Endothelial cell of umbilical vein (primary cell): Measurements from ENCODE around the gene C19orf73. TPM values are rescaled to one million over a fixed set of nuclear protein-coding genes. Genes with fewer than 3 reads are reported as not detected.

Experiments used
- BruUV-seq: library from RNA; stranded (reverse); fragments of 400-500 nt; replicated peaks from 2 replicates; lab custom pipeline; 2021; lab: Mats Ljungman, UMichigan
- CTCF ChIA-PET: fragments of 300-600, 350-600 bp; sonication (Branson Sonifier 250); formaldehyde crosslinking; loops from one replicate; lab custom pipeline; 2021; ENCODE audit warnings: antibody characterized with exemption, inconsistent platforms; lab: Charles Lee
- POLR2A ChIA-PET: fragments of 300-600, 350-600 bp; sonication (Branson Sonifier 250); formaldehyde crosslinking; loops from one replicate; lab custom pipeline; 2021; ENCODE audit warnings: antibody characterized with exemption, inconsistent platforms; lab: Charles Lee
- DNase-seq: peaks from one replicate; pipeline ENCODE4 v3.0.0-alpha.2; 2011; ENCODE audit warnings: low read depth, low spot score
- FAIRE-seq: peaks from 2 replicates; lab custom pipeline; 2011; peaks lifted over from hg19 to GRCh38; lab: Jason Lieb, UNC
- H2AFZ ChIP-seq: 2 replicates; pipeline ENCODE4 v1.6.0; 2012; ENCODE audit warnings: low read depth, low read length, control low read depth, inconsistent platforms
- H3K27ac ChIP-seq: 2 replicates; pipeline ENCODE4 v1.5.1; 2011; ENCODE audit warnings: low read depth, mild to moderate bottlenecking, control low read depth, low read length, moderate library complexity; ENCODE audit not compliant: insufficient read depth
- H3K27me3 ChIP-seq, 2 experiments: 2 replicates each; pipeline versions ENCODE4 v1.6.0 to v1.6.1; 2011; ENCODE audit warnings: low read length in 2 of 2, mixed read lengths in 1 of 2; ENCODE audit not compliant: control insufficient read depth in 2 of 2, insufficient read depth in 2 of 2
- H3K36me3 ChIP-seq, 2 experiments: 2 replicates in 1 of 2; 3 replicates in 1 of 2; pipeline ENCODE4 v1.5.1; 2011; ENCODE audit warnings: low read length in 2 of 2, mild to moderate bottlenecking in 1 of 2, moderate library complexity in 1 of 2; ENCODE audit not compliant: control insufficient read depth in 2 of 2, insufficient read depth in 2 of 2; ENCODE audit errors: extremely low read depth in 1 of 2
- H3K4me1 ChIP-seq: 3 replicates; pipeline ENCODE4 v1.5.1; 2011; ENCODE audit warnings: mild to moderate bottlenecking, low read length; ENCODE audit not compliant: control insufficient read depth, insufficient read depth; ENCODE audit errors: extremely low read depth
- H3K4me2 ChIP-seq: 2 replicates; pipeline ENCODE4 v1.6.1; 2011; ENCODE audit warnings: low read length, control low read depth, mixed read lengths; ENCODE audit not compliant: insufficient read depth
- H3K4me3 ChIP-seq, 3 experiments: fragments of 200-600 bp in 1 of 3; sonication (generic), shearing (Covaris generic) in 1 of 3; replicated peaks in 1 of 3; 2 replicates each; pipeline ENCODE4 v1.5.1; 2011 to 2016; ENCODE audit warnings: control low read depth in 3 of 3, low read length in 3 of 3, mild to moderate bottlenecking in 2 of 3, inconsistent platforms in 1 of 3, low read depth in 1 of 3, moderate library complexity in 1 of 3; ENCODE audit not compliant: insufficient read depth in 1 of 3
- H3K79me2 ChIP-seq: 2 replicates; pipeline ENCODE4 v1.6.0; 2012; ENCODE audit warnings: low read length, inconsistent platforms; ENCODE audit not compliant: control insufficient read depth, insufficient read depth
- H3K9ac ChIP-seq: replicated peaks from 2 replicates; pipeline ENCODE3; 2011; ENCODE audit warnings: low read length, control low read depth; ENCODE audit not compliant: insufficient read depth; ENCODE audit errors: extremely low read depth
- H3K9me1 ChIP-seq: replicated peaks from 3 replicates; pipeline ENCODE4 v1.6.0; 2011; ENCODE audit warnings: mild to moderate bottlenecking, low read length; ENCODE audit not compliant: control insufficient read depth, insufficient read depth; ENCODE audit errors: extremely low read depth
- H3K9me3 ChIP-seq: replicated peaks from 2 replicates; pipeline ENCODE4 v1.5.1; 2012; ENCODE audit warnings: low read length, inconsistent platforms; ENCODE audit not compliant: control insufficient read depth, insufficient read depth
- H4K20me1 ChIP-seq: replicated peaks from 2 replicates; pipeline ENCODE3; 2011; ENCODE audit warnings: mild to moderate bottlenecking, low read length; ENCODE audit not compliant: control insufficient read depth, insufficient read depth; ENCODE audit errors: extremely low read depth
- JUN ChIP-seq: IDR thresholded peaks from 2 replicates; pipeline ENCODE4 v1.6.1; 2011; ENCODE audit warnings: borderline replicate concordance, low read depth; ENCODE audit not compliant: insufficient read length, insufficient read depth
- POLR2A ChIP-seq: IDR thresholded peaks from 2 replicates; pipeline ENCODE4 v1.6.1; 2012; ENCODE audit warnings: low read depth, mild to moderate bottlenecking, control low read depth, low read length
- POLR2AphosphoS5 ChIP-seq: IDR thresholded peaks from 2 replicates; pipeline ENCODE4 v1.6.1; 2012; ENCODE audit warnings: low read depth, mild to moderate bottlenecking, control low read depth, low read length, moderate library complexity; ENCODE audit not compliant: insufficient read depth
- dilution Hi-C: fragments of 300-500 bp; cut with MboI; formaldehyde crosslinking; loops from one replicate; pipeline ENCODE4 v1.15.0; 2019; ENCODE audit warnings: low sequenced_read_pairs; ENCODE audit not compliant: extremely low pct_ligation_motif_present
- intact Hi-C: fragments of 100-400 bp; cut with micrococcal nuclease; formaldehyde crosslinking; loops from one replicate; pipeline ENCODE4 v1.10.0; 2022
- polyA plus RNA-seq, 4 experiments: library from polyadenylated mRNA; depleted of rRNA in 3 of 4; stranded (reverse) in 3 of 4; unstranded in 1 of 4; fragments of >200 nt; gene quantifications; 2 replicates each; pipeline versions ENCODE4 v1.2.1 to v1.2.3, GENCODE V29; 2011 to 2012; ENCODE audit warnings: missing spikeins in 1 of 4
- total RNA-seq: library from RNA; stranded (reverse); gene quantifications from 2 replicates; pipeline ENCODE4 v1.2.3, GENCODE V29; 2021
- TF ChIP-seq, protein P1 (sequence below), 2 donors: IDR thresholded peaks; 1 replicate in 1 of 2; 2 replicates in 1 of 2; pipeline ENCODE4 v1.5.1; 2011; ENCODE audit warnings: low read length in 2 of 2, mild to moderate bottlenecking in 2 of 2, moderate library complexity in 2 of 2, control low read depth in 1 of 2, inconsistent platforms in 1 of 2, low read depth in 1 of 2; ENCODE audit not compliant: insufficient read depth in 1 of 2; ENCODE audit errors: extremely low read depth in 1 of 2
- TF ChIP-seq, protein P2 (sequence below): IDR thresholded peaks from 2 replicates; pipeline ENCODE4 v1.6.1; 2011; ENCODE audit not compliant: insufficient read depth, insufficient read length

Gene C19orf73
- total and polyA plus RNA-seq, 2 donors (not counting 3 experiments of a cell fraction or from before 2014, with no cell fraction given): 1.8 TPM; not detected in 1

DNA sequence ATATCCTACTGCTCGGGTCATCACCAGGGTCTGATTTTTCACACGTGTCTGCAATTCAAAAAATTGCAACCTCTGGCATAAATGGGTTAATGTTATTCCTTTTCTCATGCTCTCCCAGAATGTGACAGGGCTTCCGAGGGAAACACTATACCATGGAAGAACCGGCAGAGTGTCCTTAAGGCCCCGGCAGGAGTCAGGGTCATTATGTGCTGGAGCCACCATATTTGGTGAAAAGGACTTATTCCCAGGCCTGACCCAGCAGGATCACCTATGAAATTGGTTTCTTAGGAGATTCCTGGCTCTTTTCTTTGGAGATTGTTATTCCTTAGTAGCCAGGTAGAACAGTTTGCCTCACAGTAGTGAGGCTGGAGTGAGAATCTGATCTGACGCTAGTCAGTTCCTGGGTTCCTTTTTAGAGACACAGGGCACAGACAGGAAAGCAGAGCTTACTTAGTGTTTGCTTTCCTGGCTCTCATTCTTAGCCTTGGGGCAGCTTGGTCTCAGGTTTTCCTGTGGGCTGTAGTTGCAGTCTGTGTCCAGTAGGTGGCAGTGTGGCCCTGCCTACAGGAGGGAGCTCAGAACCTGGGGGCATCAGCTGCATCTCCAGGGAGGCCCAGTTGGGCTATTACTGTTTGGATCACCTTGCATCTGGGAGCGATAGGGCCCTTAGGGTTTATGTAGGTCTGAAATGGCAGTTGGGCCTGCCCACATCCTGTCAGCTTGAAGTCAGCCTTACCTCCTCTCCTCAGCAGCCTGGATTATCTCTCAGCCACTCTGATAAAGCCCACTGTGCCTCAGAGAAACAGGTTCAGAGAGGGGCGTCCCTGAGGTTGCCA is 21.3 kb downstream of the C19orf73 start:
- H3K36me3 ChIP-seq: peaks cover 33 to 48% of the 10 kb centered on the region in 2 experiments
- dilution Hi-C loops (no loop called here), intact Hi-C loops (loop anchor here (1.0 kb wide), 5 partner anchors 9 to 128 kb away; no protein-coding TSS in a partner anchor)
- H3K79me2 ChIP-seq: peaks cover 35% of the 10 kb centered on the region
- DNase-seq (peak; percentile 74), FAIRE-seq (peak; percentile 96)
- ChIA-PET POLR2A (interaction anchor here (0.6 to 1.1 kb wide), 3 partner anchors 17 to 101 kb away, joined by 3 to 5 read pairs (median 4); partner anchors contain the start of gene LIN7B), CTCF (interaction anchor here (0.6 to 6.9 kb wide), 61 partner anchors 9 to 309 kb away, joined by 3 to 164 read pairs (median 6); partner anchors contain the start of genes CGB7, LIN7B, PPFIA3 and RUVBL2)
- TF ChIP-seq, protein P1, sequence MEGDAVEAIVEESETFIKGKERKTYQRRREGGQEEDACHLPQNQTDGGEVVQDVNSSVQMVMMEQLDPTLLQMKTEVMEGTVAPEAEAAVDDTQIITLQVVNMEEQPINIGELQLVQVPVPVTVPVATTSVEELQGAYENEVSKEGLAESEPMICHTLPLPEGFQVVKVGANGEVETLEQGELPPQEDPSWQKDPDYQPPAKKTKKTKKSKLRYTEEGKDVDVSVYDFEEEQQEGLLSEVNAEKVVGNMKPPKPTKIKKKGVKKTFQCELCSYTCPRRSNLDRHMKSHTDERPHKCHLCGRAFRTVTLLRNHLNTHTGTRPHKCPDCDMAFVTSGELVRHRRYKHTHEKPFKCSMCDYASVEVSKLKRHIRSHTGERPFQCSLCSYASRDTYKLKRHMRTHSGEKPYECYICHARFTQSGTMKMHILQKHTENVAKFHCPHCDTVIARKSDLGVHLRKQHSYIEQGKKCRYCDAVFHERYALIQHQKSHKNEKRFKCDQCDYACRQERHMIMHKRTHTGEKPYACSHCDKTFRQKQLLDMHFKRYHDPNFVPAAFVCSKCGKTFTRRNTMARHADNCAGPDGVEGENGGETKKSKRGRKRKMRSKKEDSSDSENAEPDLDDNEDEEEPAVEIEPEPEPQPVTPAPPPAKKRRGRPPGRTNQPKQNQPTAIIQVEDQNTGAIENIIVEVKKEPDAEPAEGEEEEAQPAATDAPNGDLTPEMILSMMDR (IDR thresholded peaks at IDR 0.05; ENCODE audit: extremely low read depth in 1 of 2, insufficient read depth in 1 of 2, low read depth in 1 of 2, low read length in 2 of 2): peak; percentile 96 to 98
- TF ChIP-seq JUN (no peak), POLR2AphosphoS5 (peak; percentile 12), POLR2A (no peak)
- TF ChIP-seq, protein P2, sequence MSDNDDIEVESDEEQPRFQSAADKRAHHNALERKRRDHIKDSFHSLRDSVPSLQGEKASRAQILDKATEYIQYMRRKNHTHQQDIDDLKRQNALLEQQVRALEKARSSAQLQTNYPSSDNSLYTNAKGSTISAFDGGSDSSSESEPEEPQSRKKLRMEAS: no peak
- H3K4me1 ChIP-seq: no peaks in the 10 kb centered on the region
- H4K20me1 ChIP-seq: peaks cover 3% of the 10 kb centered on the region
- H3K4me2 ChIP-seq: no peak overlapping the region
- H3K27ac ChIP-seq: no peak overlapping the region
- H3K9me3 ChIP-seq: no peaks in the 10 kb centered on the region
- H3K9ac ChIP-seq: no peak overlapping the region
- no peaks in the 10 kb centered on the region for H3K27me3 ChIP-seq
- no peaks in the 10 kb centered on the region for H3K9me1 ChIP-seq
- no TSS peak for BruUV-seq
- H2AFZ ChIP-seq: no peak overlapping the region
- no peak overlapping the region for H3K4me3 ChIP-seq
